ENCODE results near the gene SELENOM.
"Not testable (repeated sequence)": the region's sequence is repeated elsewhere in the genome, so short reads cannot be mapped to it uniquely, and the experiment has no call there.

Gene SELENOM

DNA sequence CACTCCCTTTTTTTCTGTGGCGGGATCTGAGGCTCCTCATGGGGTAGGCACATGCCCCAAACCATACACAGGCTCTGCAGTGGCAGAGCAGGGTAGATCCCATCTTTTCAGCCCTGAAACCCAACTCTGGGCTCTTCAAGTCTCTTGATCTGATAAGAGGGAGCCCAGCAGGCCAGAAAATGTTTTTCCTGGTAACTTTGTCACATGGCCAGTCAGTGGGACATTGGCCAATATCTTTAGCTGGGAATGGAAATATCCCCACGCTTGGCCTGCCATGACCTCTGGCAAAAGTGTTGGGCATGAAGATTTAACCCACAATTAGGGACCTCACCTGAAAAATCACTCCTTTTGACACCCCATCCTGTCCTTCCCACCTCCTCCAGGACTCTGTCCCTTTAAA is 23.5 kb upstream of the SELENOM start:
- DNase-seq: no peak

DNA sequence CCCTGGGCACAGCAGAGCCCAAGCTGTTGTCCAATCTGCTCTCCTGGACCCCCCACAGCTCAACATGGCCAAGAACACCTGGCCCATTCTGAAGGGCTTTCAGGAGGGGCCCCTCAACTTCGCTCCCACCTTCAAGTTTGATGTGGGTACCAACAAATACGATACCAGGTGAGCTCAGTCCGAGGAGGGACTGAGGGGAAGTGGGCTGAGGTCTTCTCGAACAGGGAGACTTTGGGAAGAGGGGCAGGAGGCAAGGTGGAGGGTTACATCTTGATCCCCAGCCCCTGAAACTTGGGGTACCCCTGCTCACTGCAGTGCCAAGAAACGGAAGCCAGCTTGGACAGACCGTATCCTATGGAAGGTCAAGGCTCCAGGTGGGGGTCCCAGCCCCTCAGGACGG is 20.8 kb upstream of the SELENOM start:
- no peak for DNase-seq

DNA sequence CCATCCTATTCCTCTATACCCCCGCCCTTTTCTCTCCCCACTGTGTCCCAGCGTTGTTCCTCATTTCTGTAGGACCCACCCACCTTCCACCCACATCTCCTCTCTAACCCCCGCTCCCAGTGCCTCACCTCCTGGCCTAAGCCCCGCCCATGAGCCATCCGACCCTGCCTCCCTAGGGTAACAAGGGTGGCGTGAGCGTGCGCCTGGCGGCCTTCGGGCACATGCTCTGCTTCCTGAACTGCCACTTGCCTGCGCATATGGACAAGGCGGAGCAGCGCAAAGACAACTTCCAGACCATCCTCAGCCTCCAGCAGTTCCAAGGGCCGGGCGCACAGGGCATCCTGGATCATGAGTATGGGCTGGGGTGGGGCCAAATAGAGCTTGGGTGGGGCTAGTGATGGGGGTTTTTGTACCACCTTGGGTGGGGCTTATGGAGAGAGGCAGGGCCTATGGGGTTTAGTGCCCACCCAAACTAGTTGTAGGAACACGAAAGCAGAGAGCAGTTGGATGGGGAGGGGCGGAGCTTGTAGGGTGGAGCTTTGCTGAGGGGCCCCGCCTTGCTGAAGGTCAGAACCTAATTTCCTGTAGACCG is 19.9 kb upstream of the SELENOM start:
- DNase-seq: no peak

DNA sequence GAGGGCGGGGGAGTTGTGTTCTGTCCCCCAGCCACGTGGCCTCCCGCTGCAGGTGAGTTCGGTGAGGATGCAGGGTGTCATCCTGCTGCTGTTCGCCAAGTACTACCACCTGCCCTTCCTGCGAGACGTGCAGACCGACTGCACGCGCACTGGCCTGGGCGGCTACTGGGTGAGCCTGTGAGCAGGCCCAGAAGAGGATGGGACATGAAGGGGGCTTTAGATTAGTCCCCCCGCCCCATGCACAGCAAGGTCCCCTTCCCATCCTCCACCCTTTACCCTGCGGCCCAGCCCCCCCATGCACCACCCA is 19.5 kb upstream of the SELENOM start:
- no peak for DNase-seq

DNA sequence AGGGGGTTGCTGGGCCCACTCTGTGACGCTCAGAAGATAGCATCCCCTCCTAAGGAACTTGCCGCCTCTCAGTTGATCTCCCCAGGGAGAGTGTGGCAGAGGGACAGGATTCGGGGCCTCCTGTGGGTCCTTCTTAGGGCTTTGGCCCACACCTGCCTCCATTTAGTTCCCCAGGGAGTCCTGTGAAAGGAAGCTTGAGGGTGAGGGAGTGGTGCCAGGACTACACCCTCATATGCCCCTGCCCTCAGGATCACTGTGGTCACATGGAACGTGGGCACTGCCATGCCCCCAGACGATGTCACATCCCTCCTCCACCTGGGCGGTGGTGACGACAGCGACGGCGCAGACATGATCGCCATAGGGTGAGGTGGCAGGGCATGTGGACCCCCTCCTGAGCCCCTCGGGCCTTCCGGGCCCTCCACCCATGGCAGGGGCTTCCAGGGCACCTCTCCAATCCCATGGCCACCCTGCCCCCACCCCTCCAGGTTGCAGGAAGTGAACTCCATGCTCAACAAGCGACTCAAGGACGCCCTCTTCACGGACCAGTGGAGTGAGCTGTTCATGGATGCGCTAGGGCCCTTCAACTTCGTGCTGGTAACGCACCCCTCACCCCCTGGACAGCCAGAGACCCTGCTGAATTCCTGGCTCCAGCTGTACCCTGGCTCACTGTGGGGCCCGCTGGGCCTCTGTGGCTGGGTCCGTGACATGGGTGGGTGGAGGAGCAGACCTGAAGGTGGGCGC is 18.9 kb upstream of the SELENOM start:
- no peak for DNase-seq

DNA sequence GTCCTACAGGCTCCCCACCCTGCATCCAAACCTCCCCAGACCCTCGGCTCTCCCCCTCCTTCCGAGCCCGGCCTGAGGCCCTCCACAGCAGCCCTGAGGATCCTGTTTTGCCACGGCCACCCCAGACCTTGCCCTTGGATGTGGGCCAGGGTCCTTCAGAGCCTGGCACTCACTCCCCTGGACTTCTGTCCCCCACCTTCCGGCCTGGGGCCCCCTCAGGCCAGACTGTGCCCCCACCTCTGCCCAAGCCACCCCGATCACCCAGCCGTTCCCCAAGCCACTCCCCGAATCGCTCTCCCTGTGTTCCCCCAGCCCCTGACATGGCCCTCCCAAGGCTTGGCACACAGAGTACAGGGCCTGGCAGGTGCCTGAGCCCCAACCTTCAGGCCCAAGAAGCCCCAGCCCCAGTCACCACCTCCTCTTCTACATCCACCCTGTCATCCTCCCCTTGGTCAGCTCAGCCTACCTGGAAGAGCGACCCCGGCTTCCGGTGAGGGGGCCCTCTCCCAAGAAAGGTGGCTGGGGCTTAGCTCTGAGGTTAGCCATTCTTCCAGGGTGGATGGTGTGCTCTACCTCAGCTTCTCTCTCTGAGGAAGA is 18.3 kb upstream of the SELENOM start:
- no peak for DNase-seq

DNA sequence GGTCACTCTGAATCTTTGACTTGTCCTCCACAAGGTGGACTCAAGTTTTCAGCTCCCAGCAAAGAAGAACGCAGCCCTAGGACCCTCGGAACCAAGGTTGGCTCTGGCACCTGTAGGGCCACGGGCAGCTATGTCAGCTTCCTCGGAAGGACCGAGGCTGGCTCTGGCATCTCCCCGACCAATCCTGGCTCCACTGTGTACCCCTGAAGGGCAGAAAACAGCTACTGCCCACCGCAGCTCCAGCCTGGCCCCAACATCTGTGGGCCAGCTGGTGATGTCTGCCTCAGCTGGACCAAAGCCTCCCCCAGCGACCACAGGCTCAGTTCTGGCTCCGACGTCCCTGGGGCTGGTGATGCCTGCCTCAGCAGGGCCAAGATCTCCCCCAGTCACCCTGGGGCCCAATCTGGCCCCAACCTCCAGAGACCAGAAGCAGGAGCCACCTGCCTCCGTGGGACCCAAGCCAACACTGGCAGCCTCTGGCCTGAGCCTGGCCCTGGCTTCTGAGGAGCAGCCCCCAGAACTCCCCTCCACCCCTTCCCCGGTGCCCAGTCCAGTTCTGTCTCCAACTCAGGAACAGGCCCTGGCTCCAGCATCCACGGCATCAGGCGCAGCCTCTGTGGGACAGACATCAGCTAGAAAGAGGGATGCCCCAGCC is 17.6 kb upstream of the SELENOM start:
- no peak for DNase-seq

DNA sequence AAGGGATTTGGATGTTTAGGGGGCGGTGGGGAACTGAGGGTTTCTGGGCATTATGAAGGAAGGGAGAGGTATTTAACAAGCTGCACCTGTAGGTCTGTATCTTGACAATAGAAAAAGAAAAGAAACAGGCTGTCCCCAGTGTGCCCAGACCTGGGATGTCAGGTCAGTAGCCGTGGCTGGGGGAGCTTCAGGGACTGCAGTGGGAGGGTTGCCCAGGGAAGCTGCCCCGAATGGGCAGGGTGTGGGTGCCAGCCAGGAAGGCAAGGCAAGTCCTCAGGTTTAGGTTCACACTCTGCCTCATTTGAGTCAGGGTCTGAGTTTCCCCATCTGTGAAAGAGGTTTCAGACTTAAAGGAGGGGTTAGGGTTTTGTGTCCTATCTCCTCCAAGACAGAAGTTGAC is 16.9 kb upstream of the SELENOM start:
- no peak for DNase-seq

DNA sequence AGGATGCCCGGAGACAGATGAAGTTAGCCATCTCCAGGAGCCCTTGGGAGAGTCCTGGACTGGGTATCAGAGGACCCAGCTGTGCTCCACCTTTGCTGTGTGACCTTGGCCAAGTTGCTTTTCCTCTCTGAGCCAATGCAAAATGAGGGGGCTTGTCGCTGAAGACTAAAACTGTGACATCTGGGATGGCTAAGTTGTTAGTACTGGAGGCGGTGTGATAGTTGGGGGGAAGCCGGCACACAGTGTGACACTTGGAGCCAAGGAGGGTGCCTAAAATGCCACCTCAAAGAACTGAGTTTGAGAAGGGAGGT is 15.9 kb upstream of the SELENOM start:
- DNase-seq: no peak

DNA sequence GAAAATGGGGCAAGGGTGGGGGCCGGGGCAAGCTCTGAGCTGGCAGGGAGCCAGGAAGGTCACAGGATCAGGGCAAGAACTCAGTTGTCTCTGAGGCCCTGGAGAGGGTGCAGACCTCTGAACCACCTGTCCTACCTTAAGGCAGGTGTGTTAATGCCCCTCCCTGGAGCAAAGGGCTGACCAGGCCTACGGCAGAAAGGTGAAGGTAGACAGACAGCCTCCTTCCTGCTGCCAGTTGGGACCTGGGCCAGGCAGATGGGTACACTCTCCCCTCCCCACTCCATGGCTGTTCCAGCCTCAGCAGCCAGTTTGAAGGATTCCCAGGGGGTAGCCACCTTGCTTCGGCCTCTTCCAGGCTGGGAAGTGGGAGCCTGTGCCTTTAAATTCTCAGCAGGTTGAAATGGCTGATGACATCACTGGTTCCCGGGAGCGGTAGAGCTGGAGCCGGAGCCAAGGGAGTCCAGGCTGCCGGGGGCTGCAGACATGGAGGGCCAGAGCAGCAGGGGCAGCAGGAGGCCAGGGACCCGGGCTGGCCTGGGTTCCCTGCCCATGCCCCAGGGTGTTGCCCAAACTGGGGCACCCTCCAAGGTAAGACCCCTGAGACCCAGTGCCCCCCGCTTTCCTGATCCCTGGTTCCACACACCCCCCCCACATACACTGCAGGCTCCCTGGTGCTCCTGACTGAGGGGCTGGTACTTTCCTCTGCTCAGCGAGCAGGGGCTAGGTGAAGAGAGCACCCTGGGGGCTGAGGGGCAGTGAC is 15.3 kb upstream of the SELENOM start, which contains the start of gene INPP5J:
INPP5J (plus strand) TSS at position 435 of the 760 bp plus-strand sequence; CDS start at position 484, 49 bp downstream.
- DNase-seq: no peak

DNA sequence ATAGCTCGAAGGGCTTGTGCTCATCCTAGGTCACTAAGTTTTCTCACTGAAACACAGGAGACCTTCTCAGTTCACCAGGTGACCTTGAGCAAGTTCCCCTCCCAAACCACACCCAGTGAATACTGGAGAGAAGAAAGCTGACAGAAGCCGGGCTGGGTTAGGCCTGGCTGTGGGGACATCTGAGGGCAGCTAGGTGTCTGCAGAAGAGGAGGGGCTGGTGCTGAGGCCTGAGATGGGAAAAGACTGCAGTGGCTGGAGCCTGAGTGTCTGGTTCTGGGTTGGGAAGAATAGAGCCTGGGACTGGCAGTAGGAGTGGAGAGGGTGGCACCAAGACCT is 14.8 kb upstream of the SELENOM start:
- DNase-seq: no peak

DNA sequence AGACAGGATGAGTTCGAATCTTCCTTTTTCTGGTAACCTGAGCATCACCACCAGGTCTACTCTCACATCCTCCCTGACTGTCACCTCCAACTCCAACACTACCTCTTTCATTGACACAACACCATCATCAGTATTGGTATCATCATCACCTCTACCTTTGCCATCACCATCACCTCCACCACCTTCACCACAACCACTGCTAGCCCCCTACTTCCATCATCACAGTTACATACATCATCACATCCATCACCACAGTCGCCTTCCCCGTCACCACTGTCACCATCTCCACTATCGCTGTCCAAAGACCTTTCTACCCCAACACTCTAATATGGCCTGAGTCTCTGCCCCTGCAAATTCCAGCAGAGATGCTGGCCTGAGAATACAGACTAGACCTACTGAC is 14.0 kb upstream of the SELENOM start:
- no peak for DNase-seq

DNA sequence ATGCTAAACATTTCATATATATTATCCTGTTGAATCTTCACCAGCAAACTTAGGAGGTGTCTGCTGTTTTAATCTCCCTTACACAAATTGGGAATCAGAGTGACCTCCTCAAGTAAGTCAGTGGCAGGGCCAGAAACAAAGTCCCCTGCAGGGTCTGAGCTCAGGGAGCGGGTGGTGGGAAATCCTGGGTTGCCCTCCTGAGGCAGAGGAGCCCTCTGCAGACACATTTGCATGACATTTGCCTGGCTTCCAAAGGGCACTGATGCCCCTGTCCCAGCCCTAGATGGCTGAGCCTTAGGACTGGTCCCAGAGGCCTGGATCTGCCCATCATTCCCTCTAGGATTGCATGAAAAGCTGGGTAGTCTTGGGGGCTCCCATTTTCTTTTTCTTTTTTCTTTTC is 13.3 kb upstream of the SELENOM start:
- DNase-seq: no peak

DNA sequence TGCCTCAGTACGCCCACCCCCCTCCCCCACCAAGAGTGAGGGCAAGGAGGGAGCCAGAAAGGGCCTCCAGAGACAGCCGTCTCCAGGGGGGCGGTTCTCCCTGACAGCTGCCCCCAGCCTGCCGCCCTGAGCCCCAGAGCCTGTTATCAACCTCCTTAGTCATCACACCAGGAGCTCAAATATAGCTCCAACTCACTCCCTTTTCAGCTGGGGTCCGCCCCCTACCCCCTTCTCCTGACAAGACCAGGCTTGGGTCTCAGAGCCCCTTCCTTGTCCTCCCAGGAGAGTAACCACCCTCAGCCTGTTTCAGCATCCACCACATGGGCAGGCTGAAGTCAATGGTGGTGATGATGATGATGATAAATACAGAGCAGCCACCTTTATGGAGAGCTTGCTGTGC is 12.9 kb upstream of the SELENOM start:
- no peak for DNase-seq

DNA sequence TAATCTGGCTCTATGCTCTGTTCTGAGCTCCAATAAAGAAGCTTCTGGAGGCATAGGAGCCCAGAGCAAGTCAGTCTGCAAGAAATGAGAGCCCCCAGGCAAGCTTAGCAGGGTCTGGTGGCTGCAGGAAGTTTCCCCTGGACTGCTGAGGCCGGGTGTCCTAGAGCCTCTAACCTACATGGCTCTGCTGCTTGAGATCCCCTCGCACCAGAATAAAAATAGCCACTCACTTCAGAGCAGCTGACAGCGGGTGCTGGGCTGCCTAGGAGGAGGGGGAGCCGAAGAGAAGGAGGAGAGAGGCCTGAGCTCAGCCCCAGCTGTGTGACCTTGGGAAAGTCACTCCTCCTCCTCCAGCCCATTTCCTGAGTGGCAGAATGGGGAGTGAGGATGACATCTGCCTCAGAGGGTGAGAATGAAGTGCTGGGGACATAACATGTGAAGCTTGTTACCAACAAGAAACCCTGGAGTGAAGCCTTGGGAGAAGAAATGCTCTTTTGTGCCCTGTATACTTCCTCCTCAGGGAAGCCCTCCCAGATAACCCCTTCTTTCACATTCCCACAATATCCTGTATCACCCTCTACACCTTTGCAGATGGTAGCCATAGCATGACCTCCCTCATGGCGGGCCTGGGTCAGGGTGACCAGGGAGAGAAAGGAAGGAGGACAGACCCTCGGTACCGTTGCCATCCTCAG is 11.8 kb upstream of the SELENOM start:
- no peak for DNase-seq

DNA sequence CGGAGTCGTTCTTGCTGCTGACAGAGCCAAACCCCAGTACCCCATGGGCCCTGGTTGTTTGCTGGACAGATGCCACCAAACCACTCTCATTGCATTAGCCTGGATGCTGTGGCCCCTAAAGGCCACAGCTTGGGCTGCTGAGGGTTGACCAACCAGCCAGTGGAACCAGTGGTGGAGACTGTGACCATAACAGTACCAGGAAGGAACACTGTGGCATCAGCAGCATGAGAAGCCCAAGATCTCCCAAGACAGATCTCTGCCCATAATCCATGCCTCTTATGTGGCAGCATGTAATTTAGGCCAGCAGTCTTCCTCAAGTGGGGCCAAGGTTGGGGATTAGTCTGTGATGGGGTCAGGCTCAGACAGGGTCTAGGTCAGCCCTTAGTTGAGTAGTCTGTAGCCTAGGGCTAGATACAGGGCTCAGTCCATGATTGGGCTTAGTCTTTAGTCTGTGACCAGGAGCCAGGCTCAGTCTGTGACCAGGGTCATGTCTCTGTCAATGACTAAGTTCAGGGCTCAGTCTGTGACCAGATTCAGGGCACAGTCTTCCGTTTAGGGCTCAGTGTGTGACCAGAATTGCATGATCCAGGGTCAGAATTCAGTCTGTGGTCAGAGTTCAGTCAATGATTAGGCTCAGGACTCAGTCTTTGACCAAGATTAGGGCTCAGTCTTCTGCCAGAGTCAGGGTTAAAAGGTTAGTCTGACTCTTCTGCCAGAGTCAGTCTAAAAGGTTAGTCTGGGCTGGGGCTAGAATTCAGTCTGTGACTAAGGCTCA is 10.9 kb upstream of the SELENOM start:
- no peak for DNase-seq

DNA sequence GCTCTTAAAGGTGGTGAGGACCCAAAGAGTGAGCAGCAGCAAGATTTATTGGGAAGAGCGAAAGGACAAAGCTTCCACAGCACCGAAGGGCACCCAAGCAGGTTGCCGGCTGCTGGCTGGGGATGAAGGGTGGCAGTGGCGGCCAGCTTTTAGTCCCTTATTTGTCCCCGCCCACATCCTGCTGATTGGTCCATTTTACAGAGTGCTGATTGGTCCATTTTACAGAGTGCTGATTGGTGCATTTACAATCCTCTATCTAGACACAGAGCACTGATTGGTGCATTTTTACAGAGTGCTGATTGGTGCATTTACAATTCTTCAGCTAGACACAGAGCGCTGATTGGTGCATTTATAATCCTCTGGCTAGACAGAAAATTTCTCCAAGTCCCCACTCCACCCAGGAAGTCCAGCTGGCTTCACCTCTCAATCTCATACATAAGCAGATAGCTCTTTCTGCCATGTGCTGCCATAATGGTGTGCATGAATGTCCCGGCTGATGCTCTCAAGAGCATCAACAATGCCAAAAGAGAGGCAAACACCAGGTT is 5.3 kb upstream of the SELENOM start:
- DNase-seq: not testable (repeated sequence)

DNA sequence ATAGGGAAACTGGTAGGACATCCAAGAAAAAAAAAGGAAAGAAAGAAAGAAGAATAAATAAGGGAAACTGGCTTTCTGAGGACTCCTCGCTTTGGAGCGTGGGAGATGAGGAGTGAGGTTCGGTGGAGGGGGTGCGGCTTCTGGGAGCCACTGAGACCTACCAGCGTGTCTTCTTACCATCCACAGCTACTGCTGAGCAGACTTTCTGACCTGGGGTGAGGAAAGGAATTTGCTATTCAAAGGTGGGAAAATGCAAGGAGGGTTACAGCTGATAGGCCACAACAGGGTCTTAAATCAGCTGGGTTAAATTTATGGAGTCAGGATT is 488 bp upstream of the SELENOM start:
- DNase-seq: no peak

DNA sequence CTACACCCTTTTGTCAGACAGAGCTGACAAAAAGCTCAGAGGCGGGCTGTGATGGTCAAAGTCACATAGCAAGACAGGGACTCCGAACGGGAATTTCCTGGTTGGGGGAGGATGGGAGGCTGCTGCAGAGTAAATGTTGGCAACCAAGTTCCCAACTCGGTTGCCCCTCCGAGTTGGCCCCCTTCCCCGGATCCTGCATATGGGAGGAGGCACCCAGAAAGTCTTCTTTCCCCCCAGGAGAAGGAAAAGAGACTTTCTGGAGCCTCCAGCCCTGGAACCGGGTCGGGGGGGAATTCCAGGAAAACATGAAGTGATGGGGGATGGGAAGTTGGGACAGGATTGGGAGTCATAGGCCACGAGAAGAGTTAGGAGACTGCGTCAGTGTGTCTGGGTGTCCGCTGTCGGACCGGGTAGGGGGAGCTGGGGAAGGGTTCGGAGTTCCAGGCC is 614 bp downstream of the SELENOM start:
- no peak for DNase-seq

DNA sequence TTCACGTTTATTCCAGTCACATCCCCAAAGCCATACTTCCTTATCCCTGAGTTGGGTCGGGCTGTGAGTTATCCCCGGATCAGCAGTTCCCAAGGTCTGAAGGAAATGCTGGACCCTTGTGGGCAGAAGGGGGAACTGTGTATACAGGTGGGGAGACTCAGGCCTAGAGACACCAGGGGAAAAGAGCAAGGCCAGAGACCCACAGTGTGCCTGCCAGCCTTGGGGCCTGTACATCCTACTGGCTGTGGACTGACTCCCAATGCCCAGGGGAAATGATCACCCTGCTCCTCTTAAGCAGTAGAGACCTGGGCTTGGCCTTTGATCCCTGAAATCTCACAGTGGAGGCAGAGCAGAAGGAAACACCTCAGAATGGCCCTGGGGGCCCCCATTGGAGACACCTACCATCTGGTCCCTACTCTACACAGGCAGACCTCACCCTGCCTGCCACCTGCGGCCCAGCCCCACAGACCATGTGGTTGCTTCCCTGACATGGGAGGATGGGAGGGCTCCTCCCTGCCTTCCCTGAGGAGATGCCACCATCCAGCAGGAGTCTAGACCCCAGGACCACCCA is 1.3 kb downstream of the SELENOM start:
- DNase-seq: no peak

DNA sequence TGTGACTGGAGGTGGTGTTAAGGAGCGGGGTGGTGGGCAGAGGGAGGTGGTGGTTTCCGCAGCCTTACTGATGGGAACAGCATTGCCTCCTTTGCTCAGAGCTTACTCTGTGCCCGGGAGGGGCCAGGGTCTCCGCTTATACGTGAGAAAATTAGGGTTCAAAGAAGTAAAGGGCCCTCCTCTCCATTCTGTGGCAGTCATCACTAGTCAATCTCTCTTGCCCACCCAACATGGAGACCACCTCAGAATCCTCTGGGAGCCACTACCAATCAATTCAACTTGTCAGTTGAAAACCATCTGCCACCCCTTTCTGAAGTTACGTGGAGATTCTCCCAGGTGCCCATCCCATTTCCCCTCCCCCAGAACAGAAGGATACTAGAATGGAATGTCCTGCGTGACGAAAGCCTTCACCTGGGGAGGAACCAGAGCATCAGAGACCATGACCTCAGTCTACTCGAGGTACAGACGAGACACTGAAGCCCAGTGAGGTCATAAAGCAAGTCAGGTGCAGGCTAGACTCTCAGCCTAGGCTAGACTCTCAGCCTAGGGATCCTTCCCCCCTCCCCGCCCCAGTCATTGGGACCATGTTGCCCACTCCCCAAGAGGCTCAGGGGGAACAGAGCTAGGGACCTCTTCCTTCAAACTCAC is 2.0 kb downstream of the SELENOM start:
- no peak for DNase-seq
